Smooth muscle cell of the pulmonary artery (primary cell): ENCODE measurements around the gene GOLGA6L7. TPM values are rescaled to one million over a fixed set of nuclear protein-coding genes. Genes with fewer than 3 reads are reported as not detected.

Source experiments
- total RNA-seq: library from RNA; depleted of rRNA; stranded (reverse); fragments of >200 nt; gene quantifications from 2 replicates; pipeline ENCODE4 v1.2.3, GENCODE V29; 2014

The GOLGA6L7 gene, protein sequence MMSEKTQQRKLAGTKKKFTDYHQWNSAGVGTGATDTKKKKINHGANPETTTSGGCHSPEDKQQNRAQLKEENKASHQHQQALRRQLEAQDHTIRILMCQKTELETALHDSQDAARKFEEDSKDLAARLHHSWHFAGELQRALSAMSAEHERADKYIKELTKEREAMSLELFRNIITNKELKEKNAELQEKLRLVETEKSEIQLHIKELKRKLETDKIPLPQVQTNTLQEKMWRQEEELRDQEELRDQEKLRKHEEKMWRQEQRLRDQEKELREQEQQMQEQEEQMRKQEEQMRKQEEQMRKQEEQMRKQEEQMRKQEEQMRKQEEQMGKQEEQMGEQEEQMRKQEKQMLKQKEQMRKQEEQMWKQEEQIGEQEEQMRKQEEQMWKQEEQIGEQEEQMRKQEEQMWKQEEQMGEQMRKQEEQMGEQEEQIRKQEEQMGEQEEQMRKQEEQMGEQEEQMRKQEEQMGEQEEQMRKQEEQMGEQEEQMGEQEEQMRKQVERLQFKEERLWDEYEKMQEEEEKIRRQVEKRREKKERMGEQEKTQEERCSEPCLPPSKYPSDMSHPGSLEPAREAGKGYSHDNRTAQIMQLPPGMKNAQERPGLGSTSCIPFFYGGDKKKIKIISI
- not detected in 2 replicates for total RNA-seq

DNA sequence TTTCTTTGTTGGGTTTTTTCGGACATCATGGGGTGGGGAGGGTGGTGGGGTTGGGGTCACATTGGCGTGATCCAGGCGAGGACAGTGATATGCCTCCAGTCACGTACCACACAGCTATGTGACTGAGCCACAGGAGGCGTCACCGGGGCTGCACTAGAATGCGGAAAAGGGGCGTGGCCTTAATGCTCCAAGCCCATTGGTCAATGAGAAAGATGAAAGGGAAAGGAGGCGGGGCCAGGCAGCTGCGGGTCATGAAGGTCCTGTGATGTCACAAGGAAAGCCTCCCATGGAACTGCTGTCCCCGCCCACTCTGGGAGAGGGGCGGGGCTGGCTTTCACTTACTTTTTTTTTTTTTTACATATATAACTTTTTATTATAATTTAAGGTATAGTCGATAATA lies at the start of gene GOLGA6L7:
TSS of gene GOLGA6L7 (minus strand) at position 124 of the 400 bp plus-strand sequence. CDS start at position 29, 95 bp downstream.

DNA sequence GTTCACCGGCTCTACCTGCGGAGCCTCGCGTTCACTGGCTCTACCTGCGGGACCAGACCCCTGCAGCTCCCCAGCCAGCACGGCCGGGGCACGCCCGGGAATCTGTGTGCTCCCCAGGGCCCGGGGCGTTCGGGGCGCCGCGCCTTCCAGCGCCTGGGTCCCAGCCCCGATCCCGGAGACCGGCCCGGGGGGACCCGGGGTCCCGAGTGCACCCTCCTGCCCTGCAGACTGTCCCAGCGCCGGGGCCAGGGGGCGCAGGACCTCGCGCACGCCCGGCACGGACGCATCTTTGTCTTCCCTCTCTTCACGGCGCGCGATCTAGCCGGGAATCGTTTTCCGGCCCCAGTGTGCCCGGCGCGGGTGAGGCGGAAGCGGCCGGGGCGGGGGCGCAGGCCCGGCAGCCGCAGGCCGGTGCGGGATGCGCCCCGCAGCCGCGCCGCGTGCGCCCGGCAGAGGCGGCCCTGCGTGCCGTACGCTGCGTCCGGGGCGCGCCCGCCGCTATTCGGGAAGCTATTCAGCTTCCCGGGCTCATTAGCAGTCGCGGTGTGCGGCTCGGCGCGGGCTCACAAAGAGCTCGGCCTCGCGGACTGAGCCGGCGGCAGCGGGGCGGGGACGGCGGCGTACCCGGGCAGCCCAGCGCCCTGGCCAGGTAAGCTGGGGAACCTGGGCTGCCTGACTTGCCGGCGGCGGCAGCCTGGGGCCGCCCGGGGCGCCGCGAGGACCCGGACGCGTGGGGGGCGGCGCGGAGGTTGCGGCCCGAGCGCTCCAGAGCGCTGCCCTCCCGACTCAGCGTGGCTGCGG lies 37.4 kb upstream of the GOLGA6L7 start, which contains the start of gene APBA2:
TSS of gene APBA2 (plus strand) at position 345 of the 801 bp plus-strand sequence. CDS start 167,911 bp downstream, outside the sequence.

Other genes with a start within 250 kb of the GOLGA6L7 start
- gene GOLGA8M, start 136.2 kb downstream of the GOLGA6L7 start, total RNA-seq: 1.8 and 2.0 TPM in 2 replicates
- gene APBA2, start 37.3 kb upstream of the GOLGA6L7 start, total RNA-seq: 15.6 and 23.3 TPM in 2 replicates